ENCODE data around the gene CLTB. TPM values are rescaled to one million over a fixed set of nuclear protein-coding genes. Genes with fewer than 3 reads are reported as not detected.

The CLTB gene
- total and polyA plus RNA-seq, 10 of the 15 experiments (the other 5 are each of a cell fraction or from before 2014, with no cell fraction given): 1.6 to 52.8 (median 36.9) TPM

DNA sequence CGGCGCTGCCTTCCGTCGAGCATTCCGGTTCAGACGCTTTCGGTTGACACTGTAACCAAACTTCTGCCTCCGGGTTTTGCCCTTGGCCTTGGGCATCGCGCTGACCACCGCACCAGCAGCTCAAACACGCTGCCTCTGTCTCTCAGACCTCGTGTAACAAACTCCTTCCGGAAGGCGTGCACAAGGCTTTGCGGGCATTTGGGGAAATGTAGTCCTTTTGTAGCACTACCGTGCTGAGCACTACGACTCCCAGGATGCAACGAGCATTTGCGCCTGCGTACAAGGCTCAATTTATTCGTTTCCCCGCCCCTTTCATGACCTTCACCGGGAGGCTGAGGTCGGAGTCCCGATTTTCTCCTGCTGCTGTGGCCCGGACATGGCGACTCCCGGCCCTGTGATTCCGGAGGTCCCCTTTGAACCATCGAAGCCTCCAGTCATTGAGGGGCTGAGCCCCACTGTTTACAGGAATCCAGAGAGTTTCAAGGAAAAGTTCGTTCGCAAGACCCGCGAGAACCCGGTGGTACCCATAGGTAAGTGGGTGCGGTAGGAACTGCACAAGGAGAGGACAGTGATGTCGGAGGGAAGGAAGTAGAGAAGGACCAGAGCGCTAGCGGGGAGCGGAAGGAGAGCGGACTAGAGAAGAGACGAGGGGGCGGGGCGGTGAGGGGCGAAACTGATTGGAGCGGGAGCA lies 27.8 kb downstream of the CLTB start, which contains the start of the genes HIGD2A and NOP16 (continued):
- TF ChIP-seq, protein P1, sequence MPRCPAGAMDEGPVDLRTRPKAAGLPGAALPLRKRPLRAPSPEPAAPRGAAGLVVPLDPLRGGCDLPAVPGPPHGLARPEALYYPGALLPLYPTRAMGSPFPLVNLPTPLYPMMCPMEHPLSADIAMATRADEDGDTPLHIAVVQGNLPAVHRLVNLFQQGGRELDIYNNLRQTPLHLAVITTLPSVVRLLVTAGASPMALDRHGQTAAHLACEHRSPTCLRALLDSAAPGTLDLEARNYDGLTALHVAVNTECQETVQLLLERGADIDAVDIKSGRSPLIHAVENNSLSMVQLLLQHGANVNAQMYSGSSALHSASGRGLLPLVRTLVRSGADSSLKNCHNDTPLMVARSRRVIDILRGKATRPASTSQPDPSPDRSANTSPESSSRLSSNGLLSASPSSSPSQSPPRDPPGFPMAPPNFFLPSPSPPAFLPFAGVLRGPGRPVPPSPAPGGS (IDR thresholded peaks at IDR 0.05; ENCODE audit: borderline replicate concordance, insufficient read depth, low read depth, low read length, poor library complexity, severe bottlenecking): no peak
- TF ChIP-seq, protein P2, sequence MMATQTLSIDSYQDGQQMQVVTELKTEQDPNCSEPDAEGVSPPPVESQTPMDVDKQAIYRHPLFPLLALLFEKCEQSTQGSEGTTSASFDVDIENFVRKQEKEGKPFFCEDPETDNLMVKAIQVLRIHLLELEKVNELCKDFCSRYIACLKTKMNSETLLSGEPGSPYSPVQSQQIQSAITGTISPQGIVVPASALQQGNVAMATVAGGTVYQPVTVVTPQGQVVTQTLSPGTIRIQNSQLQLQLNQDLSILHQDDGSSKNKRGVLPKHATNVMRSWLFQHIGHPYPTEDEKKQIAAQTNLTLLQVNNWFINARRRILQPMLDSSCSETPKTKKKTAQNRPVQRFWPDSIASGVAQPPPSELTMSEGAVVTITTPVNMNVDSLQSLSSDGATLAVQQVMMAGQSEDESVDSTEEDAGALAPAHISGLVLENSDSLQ (IDR thresholded peaks at IDR 0.05): peak; percentile 56
- peak; percentile 98 for TF ChIP-seq CHD2 (IDR thresholded peaks at IDR 0.05; ENCODE audit: borderline replicate concordance, low read depth, low read length)
- TF ChIP-seq IKZF1 (conservative IDR thresholded peaks at IDR 0.05): peak; percentile 94
- TF ChIP-seq, protein P3, sequence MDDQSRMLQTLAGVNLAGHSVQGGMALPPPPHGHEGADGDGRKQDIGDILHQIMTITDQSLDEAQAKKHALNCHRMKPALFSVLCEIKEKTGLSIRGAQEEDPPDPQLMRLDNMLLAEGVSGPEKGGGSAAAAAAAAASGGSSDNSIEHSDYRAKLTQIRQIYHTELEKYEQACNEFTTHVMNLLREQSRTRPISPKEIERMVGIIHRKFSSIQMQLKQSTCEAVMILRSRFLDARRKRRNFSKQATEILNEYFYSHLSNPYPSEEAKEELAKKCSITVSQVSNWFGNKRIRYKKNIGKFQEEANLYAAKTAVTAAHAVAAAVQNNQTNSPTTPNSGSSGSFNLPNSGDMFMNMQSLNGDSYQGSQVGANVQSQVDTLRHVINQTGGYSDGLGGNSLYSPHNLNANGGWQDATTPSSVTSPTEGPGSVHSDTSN (IDR thresholded peaks at IDR 0.05; ENCODE audit: insufficient replicate concordance, low read depth, low read length): no peak
- TF ChIP-seq JUNB (IDR thresholded peaks at IDR 0.05): no peak
- TF ChIP-seq MXI1 (IDR thresholded peaks at IDR 0.05; ENCODE audit: low read depth, low read length): peak; percentile 100
- no peak for TF ChIP-seq PAX5 (IDR thresholded peaks at IDR 0.05; ENCODE audit: borderline replicate concordance, low read depth, low read length)
- no peak for TF ChIP-seq ZSCAN29 (IDR thresholded peaks at IDR 0.05)
- peak; percentile 61; the same call in 1 of the 2 replicates for TF ChIP-seq ZNF207 (IDR thresholded peaks at IDR 0.05; ENCODE audit: borderline replicate concordance)
- TF ChIP-seq PML (IDR thresholded peaks at IDR 0.05; ENCODE audit: low read length): 0 out of 2 replicates have a peak, but pooled peaks have one; percentile 76
- TF ChIP-seq, protein P4, sequence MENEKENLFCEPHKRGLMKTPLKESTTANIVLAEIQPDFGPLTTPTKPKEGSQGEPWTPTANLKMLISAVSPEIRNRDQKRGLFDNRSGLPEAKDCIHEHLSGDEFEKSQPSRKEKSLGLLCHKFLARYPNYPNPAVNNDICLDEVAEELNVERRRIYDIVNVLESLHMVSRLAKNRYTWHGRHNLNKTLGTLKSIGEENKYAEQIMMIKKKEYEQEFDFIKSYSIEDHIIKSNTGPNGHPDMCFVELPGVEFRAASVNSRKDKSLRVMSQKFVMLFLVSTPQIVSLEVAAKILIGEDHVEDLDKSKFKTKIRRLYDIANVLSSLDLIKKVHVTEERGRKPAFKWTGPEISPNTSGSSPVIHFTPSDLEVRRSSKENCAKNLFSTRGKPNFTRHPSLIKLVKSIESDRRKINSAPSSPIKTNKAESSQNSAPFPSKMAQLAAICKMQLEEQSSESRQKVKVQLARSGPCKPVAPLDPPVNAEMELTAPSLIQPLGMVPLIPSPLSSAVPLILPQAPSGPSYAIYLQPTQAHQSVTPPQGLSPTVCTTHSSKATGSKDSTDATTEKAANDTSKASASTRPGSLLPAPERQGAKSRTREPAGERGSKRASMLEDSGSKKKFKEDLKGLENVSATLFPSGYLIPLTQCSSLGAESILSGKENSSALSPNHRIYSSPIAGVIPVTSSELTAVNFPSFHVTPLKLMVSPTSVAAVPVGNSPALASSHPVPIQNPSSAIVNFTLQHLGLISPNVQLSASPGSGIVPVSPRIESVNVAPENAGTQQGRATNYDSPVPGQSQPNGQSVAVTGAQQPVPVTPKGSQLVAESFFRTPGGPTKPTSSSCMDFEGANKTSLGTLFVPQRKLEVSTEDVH (IDR thresholded peaks at IDR 0.05; ENCODE audit: low read depth, partially characterized antibody): peak; percentile 96
- TF ChIP-seq EED (IDR thresholded peaks at IDR 0.05; ENCODE audit: low read depth): no peak
- no peak for TF ChIP-seq FOS (IDR thresholded peaks at IDR 0.05; ENCODE audit: borderline replicate concordance, extremely low read depth, insufficient read length)
- TF ChIP-seq, protein P5, sequence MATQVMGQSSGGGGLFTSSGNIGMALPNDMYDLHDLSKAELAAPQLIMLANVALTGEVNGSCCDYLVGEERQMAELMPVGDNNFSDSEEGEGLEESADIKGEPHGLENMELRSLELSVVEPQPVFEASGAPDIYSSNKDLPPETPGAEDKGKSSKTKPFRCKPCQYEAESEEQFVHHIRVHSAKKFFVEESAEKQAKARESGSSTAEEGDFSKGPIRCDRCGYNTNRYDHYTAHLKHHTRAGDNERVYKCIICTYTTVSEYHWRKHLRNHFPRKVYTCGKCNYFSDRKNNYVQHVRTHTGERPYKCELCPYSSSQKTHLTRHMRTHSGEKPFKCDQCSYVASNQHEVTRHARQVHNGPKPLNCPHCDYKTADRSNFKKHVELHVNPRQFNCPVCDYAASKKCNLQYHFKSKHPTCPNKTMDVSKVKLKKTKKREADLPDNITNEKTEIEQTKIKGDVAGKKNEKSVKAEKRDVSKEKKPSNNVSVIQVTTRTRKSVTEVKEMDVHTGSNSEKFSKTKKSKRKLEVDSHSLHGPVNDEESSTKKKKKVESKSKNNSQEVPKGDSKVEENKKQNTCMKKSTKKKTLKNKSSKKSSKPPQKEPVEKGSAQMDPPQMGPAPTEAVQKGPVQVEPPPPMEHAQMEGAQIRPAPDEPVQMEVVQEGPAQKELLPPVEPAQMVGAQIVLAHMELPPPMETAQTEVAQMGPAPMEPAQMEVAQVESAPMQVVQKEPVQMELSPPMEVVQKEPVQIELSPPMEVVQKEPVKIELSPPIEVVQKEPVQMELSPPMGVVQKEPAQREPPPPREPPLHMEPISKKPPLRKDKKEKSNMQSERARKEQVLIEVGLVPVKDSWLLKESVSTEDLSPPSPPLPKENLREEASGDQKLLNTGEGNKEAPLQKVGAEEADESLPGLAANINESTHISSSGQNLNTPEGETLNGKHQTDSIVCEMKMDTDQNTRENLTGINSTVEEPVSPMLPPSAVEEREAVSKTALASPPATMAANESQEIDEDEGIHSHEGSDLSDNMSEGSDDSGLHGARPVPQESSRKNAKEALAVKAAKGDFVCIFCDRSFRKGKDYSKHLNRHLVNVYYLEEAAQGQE (IDR thresholded peaks at IDR 0.05; ENCODE audit: low read depth, low read length): no peak
- TF ChIP-seq PAX8 (IDR thresholded peaks at IDR 0.05): no peak
- TF ChIP-seq TBL1XR1 (IDR thresholded peaks at IDR 0.05; ENCODE audit: low read depth, low read length): peak; percentile 65; the same call in 1 of the 2 replicates
- no peak for TF ChIP-seq NFIC (IDR thresholded peaks at IDR 0.05; ENCODE audit: low read depth, low read length)
- TF ChIP-seq IKZF2 (IDR thresholded peaks at IDR 0.05): peak; percentile 62 to 82
- no peak for TF ChIP-seq EP300 (IDR thresholded peaks at IDR 0.05; ENCODE audit: borderline replicate concordance in 1 of 2, control insufficient read depth in 1 of 2, low read depth in 2 of 2, low read length in 2 of 2)

Data from GM12878 (cell line).